Urinary bladder (tissue), 4 donors: ENCODE results near the gene DKC1. TPM values are rescaled to one million over a fixed set of nuclear protein-coding genes. Genes with fewer than 3 reads are reported as not detected.
"Not testable (repeated sequence)": the region's sequence is repeated elsewhere in the genome, so short reads cannot be mapped to it uniquely, and the experiment has no call there.

Source experiments
- DNase-seq: peaks from one replicate; pipeline ENCODE4 v3.0.0-alpha.2; 2015; ENCODE audit errors: extremely low spot score
- H3K27ac ChIP-seq: one replicate; pipeline ENCODE4 v1.5.1; 2013; ENCODE audit warnings: low read depth, mild to moderate bottlenecking, moderate library complexity
- H3K36me3 ChIP-seq: one replicate; pipeline ENCODE4 v1.6.1; 2013; ENCODE audit warnings: mild to moderate bottlenecking, moderate library complexity; ENCODE audit not compliant: insufficient read depth
- H3K4me1 ChIP-seq: one replicate; pipeline ENCODE4 v1.6.1; 2013; ENCODE audit warnings: mild to moderate bottlenecking, moderate library complexity; ENCODE audit not compliant: insufficient read depth
- H3K4me3 ChIP-seq: one replicate; pipeline ENCODE4 v1.5.1; 2013; ENCODE audit warnings: low read depth, low read length
- WGBS: extraction: QIAGEN DNeasy Blood & Tissue Kit; methylation state at CpG from one replicate; pipeline ENCODE4 v1.1.7; 2013; 5-methylcytosine and 5-hydroxymethylcytosine counted together
- polyA plus RNA-seq: library from polyadenylated mRNA; stranded (reverse); fragments of 200-250 nt; gene quantifications from one replicate; pipeline ENCODE4 v1.2.3, GENCODE V29; 2013
- total RNA-seq: library from RNA; depleted of rRNA; stranded (reverse); fragments of >200 nt; gene quantifications from one replicate; pipeline ENCODE4 v1.2.3, GENCODE V29; 2014
- donor health status: healthy with polysubstance abuse.
- donor health status: healthy.

The DKC1 gene
- total and polyA plus RNA-seq, 2 donors, result 20.2 to 26.3 TPM

GRCh38 chrX:154809939-154810665 lies 47.4 kb downstream of the DKC1 start:
- DNase-seq, result no peak
- no peaks in the 10 kb centered on the region for H3K4me1 ChIP-seq
- H3K4me3 ChIP-seq, result no peak overlapping the region
- no peaks in the 10 kb centered on the region for H3K36me3 ChIP-seq
- WGBS, result 83% methylated on average over 1 of the region's 1 CpG
- H3K27ac ChIP-seq, result no peak overlapping the region

- Histone ChIP-seq H3K4me1 (no peaks in the 10 kb centered on the region), H3K36me3 (no peaks in the 10 kb centered on the region), H3K27ac (no peak overlapping the region), H3K4me3 (no peak overlapping the region)
- no peak for DNase-seq
- WGBS, result 83% methylated on average over 2 of the region's 2 CpGs
Observed at GRCh38 chrX:154812341-154813101, 49.9 kb downstream of the DKC1 start.

- WGBS, result 12% methylated on average over 1 of the region's 1 CpG
- no peaks in the 10 kb centered on the region for H3K36me3 ChIP-seq
Observed at GRCh38 chrX:154813801-154814200, 51.1 kb downstream of the DKC1 start.

GRCh38 chrX:154815274-154815818 lies 52.7 kb downstream of the DKC1 start:
- Histone ChIP-seq H3K4me1 (no peaks in the 10 kb centered on the region), H3K4me3 (no peak overlapping the region), H3K27ac (no peak overlapping the region), H3K36me3 (no peaks in the 10 kb centered on the region)
- no peak for DNase-seq
- 43% methylated on average over 5 of the region's 5 CpGs for WGBS

More at GRCh38 chrX:154813801-154814200, 51.1 kb downstream of the DKC1 start:
- Histone ChIP-seq H3K4me1 (no peaks in the 10 kb centered on the region), H3K27ac (no peak overlapping the region), H3K4me3 (no peak overlapping the region)
- no peak for DNase-seq

- 84% methylated on average over 4 of the region's 4 CpGs for whole genome bisulfite sequencing
- not testable (repeated sequence) for DNase-seq, H3K4me1 ChIP-seq, H3K36me3 ChIP-seq, H3K4me3 ChIP-seq, H3K27ac ChIP-seq
Observed at GRCh38 chrX:154816326-154816898, 53.7 kb downstream of the DKC1 start.

GRCh38 chrX:154817048-154817618 lies 54.5 kb downstream of the DKC1 start:
- WGBS, result 96% methylated on average over 19 of the region's 19 CpGs
- DNase-seq, H3K4me1 ChIP-seq, H3K4me3 ChIP-seq, H3K27ac ChIP-seq, H3K36me3 ChIP-seq: not testable (repeated sequence)

- Histone ChIP-seq H3K4me3 (no peak overlapping the region), H3K4me1 (no peaks in the 10 kb centered on the region), H3K36me3 (no peaks in the 10 kb centered on the region), H3K27ac (no peak overlapping the region)
- no peak for DNase-seq
- WGBS, result 47% methylated on average over 11 of the region's 11 CpGs
Observed at GRCh38 chrX:154818916-154819770, 56.5 kb downstream of the DKC1 start.

- DNase-seq, result no peak
- no peak overlapping the region for H3K4me3 ChIP-seq
- no peaks in the 10 kb centered on the region for H3K36me3 ChIP-seq
- H3K4me1 ChIP-seq, result no peaks in the 10 kb centered on the region
- no peak overlapping the region for H3K27ac ChIP-seq
- 80% methylated on average over 7 of the region's 7 CpGs for WGBS
Observed at GRCh38 chrX:154819771-154820341, 57.2 kb downstream of the DKC1 start.

GRCh38 chrX:154821523-154821922 lies 58.9 kb downstream of the DKC1 start:
- Histone ChIP-seq H3K4me1 (no peaks in the 10 kb centered on the region), H3K4me3 (no peak overlapping the region), H3K36me3 (no peaks in the 10 kb centered on the region), H3K27ac (no peak overlapping the region)
- no peak for DNase-seq

GRCh38 chrX:154822029-154822428 lies 59.4 kb downstream of the DKC1 start:
- whole genome bisulfite sequencing, result 65% methylated on average over 3 of the region's 3 CpGs

GRCh38 chrX:154824638-154825037 lies 62.0 kb downstream of the DKC1 start:
- no peak for DNase-seq
- H3K4me3 ChIP-seq, result no peak overlapping the region
- WGBS, result 93% methylated on average over 1 of the region's 1 CpG
- H3K4me1 ChIP-seq, result no peaks in the 10 kb centered on the region
- H3K36me3 ChIP-seq, result no peaks in the 10 kb centered on the region
- H3K27ac ChIP-seq, result no peak overlapping the region

More at GRCh38 chrX:154822029-154822428, 59.4 kb downstream of the DKC1 start:
- H3K27ac ChIP-seq, result no peak overlapping the region
- H3K4me1 ChIP-seq, result no peaks in the 10 kb centered on the region
- no peak for DNase-seq
- H3K4me3 ChIP-seq, result no peak overlapping the region
- no peaks in the 10 kb centered on the region for H3K36me3 ChIP-seq

- no CpG with 5 or more reads among the region's 3 CpGs for WGBS
- DNase-seq, H3K4me1 ChIP-seq, H3K4me3 ChIP-seq, H3K27ac ChIP-seq, H3K36me3 ChIP-seq: not testable (repeated sequence)
Observed at GRCh38 chrX:154825586-154825985, 62.9 kb downstream of the DKC1 start.
